ENCODE results near the gene SMDT1.
"Not testable (repeated sequence)": the region's sequence is repeated elsewhere in the genome, so short reads cannot be mapped to it uniquely, and the experiment has no call there.

The SMDT1 gene

DNA sequence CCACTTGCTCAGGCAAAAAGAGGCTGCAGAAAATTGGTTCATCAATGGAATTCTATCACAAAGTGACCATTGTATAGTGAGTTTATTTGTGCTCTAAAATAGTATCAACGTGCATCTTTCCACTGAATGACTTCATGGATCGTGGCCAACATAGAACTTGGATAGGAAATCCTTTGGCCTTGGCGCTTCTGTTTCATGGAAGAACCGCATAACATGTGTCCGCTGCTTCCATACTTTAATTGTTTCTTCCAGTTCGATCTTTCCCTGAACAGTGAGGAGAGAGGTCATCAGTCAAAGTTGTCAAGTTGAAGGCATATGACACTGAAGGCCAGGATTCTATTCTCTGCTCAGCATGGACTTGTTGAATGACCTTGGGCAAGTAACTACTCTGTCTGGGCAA, 6.6 kb downstream of the SMDT1 start:
- no peak for DNase-seq (ENCODE audit: low read depth)
- H3K4me3 ChIP-seq (ENCODE audit: control insufficient read depth, low read depth, low read length), result no peak overlapping the region
- TF ChIP-seq, protein P1, sequence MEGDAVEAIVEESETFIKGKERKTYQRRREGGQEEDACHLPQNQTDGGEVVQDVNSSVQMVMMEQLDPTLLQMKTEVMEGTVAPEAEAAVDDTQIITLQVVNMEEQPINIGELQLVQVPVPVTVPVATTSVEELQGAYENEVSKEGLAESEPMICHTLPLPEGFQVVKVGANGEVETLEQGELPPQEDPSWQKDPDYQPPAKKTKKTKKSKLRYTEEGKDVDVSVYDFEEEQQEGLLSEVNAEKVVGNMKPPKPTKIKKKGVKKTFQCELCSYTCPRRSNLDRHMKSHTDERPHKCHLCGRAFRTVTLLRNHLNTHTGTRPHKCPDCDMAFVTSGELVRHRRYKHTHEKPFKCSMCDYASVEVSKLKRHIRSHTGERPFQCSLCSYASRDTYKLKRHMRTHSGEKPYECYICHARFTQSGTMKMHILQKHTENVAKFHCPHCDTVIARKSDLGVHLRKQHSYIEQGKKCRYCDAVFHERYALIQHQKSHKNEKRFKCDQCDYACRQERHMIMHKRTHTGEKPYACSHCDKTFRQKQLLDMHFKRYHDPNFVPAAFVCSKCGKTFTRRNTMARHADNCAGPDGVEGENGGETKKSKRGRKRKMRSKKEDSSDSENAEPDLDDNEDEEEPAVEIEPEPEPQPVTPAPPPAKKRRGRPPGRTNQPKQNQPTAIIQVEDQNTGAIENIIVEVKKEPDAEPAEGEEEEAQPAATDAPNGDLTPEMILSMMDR (IDR thresholded peaks at IDR 0.05; ENCODE audit: control insufficient read depth, insufficient read depth, low read depth, low read length, missing control alignments), result no peak

DNA sequence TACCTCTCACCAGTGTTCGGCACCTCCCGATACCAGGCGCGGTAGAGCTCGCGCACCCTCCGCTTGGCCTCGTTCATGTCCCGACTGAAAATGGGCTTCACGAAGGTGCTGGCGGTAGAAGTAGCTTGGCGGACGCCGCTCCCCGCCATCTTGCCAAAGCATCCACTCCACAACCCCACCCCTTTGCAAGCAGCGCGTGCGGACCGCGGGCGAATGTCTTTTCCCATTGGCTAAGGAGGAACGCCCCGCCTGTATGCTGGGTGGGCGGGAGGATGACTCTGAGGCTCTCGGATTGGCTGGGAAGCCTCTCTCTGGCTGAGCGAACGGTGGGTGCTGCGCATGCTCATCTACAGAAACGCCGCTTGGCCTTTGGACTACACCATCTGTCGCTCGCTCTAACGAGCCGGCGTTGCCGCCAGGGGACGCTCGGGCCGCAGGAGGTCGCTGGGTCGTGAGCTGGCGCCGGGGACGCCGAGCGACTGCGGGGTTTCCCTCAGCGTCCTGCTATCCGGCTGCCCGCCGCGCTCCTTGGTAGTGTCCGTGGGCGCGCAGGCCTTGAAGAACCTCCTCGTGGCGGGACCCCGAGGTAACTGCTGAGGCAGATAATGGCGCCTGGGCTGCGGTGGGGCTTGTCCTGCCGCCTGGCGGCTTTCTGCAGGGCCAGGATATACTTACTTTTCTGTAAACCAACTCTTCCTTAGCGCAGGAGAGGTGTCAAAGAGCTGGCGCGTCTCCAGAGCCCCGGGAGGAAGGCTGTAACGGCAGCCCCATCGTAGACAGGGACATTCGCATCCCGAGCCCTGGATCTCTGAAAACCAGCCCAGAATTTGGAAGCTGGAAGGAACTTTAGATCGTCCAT, 11.3 kb downstream of the SMDT1 start, which contains the start of gene NDUFA6:
NDUFA6 (minus strand) TSS at position 177 of the 859 bp plus-strand sequence; CDS start at position 149, 28 bp downstream.
- peak; percentile 95 for DNase-seq (ENCODE audit: low read depth)
- TF ChIP-seq, protein P1 (IDR thresholded peaks at IDR 0.05; ENCODE audit: control insufficient read depth, insufficient read depth, low read depth, low read length, missing control alignments), result peak; percentile 84

DNA sequence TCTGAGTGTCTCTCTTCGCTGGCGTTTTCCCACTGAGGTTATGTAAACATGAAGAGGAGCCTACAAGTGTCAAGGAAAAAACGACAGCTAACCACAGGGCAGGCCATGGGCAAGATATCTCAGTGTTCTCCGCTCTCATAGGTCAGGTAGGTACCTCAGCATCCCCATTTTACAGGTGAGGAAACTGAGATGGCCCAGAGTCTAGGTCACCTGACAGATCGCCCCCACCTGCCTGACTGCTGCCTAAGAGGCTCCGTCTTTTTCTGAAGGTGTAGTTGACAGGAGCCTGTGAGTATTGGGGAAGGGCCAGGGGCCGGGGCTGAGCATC, 11.9 kb downstream of the SMDT1 start:
- H3K4me3 ChIP-seq (ENCODE audit: control insufficient read depth, low read depth, low read length), result peak overlapping the region; percentile 77
- DNase-seq (ENCODE audit: low read depth), result no peak
- TF ChIP-seq, protein P1 (IDR thresholded peaks at IDR 0.05; ENCODE audit: control insufficient read depth, insufficient read depth, low read depth, low read length, missing control alignments), result no peak

More for the DNA sequence above, 11.3 kb downstream of the SMDT1 start, which contains the start of gene NDUFA6:
- peak within 1 kb of the TSS; percentile 77 for H3K4me3 ChIP-seq (ENCODE audit: control insufficient read depth, low read depth, low read length)

DNA sequence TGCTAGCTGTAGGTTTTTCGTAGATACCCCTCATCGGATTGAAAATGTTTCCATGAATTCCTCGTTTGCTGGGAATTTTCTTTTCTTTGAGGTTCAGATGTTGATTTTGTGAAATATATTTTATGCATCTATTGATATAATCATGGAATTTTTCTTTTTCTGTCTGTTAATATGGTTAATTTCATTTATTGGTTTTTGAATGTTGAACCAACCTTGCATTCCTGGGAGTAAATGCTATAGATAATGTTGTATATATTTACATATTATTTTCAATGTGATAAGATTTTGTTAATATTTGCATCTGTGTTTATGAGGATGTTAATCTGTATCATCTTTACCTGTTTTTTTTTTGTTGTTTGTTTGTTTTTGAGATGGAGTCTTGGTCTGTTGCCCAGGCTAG, 21.7 kb downstream of the SMDT1 start:
- H3K4me3 ChIP-seq (ENCODE audit: control insufficient read depth, low read depth, low read length), result no peak overlapping the region
- TF ChIP-seq, protein P1 (IDR thresholded peaks at IDR 0.05; ENCODE audit: control insufficient read depth, insufficient read depth, low read depth, low read length, missing control alignments), result no peak
- DNase-seq (ENCODE audit: low read depth), result no peak

DNA sequence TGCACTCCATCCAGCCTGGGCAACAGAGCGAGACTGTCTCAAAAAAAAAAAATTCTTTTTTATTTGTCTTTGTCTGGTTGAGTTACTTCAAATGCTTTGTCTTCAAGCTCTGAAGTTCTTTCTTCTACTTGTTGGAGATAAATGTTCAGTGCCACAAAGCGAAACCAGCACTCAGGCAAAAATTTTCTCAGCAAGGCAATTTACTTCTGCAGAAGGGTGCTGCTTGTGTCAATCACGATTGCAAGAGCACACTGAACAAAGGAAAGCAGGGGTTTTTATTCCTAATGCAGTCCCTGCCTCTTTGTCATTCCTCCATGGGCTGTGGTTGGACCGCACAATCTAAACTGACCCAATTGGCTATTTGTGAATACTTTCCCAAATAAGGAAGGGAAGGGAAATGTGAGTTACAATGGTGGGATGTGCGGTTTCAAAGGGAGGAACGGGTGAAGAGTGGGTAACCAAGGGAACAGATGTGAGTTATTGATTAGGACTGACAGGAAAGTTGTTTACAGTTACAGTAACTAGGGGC, 24.9 kb downstream of the SMDT1 start:
- not testable (repeated sequence) for DNase-seq (ENCODE audit: low read depth)

DNA sequence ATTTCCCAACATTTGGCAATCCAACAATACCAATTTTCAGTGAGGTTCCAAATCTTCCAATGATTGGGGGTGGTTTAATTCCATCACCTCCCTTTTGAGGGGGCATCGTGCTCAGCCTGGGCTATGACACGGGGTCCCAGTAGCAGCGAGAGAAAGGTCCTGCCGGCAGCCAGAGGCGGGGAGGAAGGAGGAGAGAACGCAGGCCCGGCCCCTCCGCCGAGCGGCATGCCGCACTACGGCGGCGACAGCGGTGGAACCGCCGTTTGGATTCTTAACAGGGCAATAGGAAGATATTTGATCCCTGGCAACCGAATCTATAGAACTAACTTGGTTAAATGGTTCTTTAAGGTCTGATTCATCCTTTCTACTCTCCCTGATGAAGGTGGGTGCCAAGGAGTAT, 29.3 kb downstream of the SMDT1 start:
- DNase-seq (ENCODE audit: low read depth), result no peak
- H3K4me3 ChIP-seq (ENCODE audit: control insufficient read depth, low read depth, low read length), result no peak overlapping the region
- TF ChIP-seq, protein P1 (IDR thresholded peaks at IDR 0.05; ENCODE audit: control insufficient read depth, insufficient read depth, low read depth, low read length, missing control alignments), result no peak

More for the DNA sequence above, 24.9 kb downstream of the SMDT1 start:
- H3K4me3 ChIP-seq (ENCODE audit: control insufficient read depth, low read depth, low read length), result not testable (repeated sequence)

DNA sequence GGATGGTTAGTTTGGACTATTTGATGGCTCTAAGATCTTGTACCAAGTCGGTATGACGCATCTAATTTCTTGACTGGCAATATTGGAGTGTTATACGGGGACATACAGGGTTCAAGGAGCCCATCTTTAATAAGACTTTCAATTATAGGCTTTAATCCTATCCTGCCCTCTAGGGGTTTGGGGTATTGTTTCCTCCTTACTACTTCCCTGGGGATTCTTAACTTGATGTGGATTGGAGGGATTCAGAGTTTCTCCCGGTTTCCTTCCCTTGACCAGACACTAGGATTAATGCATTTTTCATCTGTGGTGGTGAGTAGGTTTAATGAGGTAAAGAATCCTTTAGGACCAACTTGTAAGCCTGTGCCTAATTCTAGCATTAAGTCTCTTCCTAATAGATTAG, 32.3 kb downstream of the SMDT1 start:
- TF ChIP-seq, protein P1 (IDR thresholded peaks at IDR 0.05; ENCODE audit: control insufficient read depth, insufficient read depth, low read depth, low read length, missing control alignments), result no peak
- no peak for DNase-seq (ENCODE audit: low read depth)
- H3K4me3 ChIP-seq (ENCODE audit: control insufficient read depth, low read depth, low read length), result no peak overlapping the region

All from AG09309 (cell line).